Right lung (tissue), 5 donors: ENCODE data around the gene STYXL2. TPM values are rescaled to one million over a fixed set of nuclear protein-coding genes. Genes with fewer than 3 reads are reported as not detected.

Experiments used
- DNase-seq, 2 donors: peaks; one replicate each; pipeline ENCODE4 v3.0.0-alpha.2; 2013
- polyA plus RNA-seq, 5 donors: library from polyadenylated mRNA; unstranded; fragments of 120-200 nt; gene quantifications; one replicate each; pipeline versions ENCODE4 v1.2.1 to v1.2.3, GENCODE V29; 2013; ENCODE audit warnings: inconsistent platforms in 1 of 5, low replicate concordance in 1 of 5; ENCODE audit not compliant: insufficient read length in 5 of 5, insufficient read depth in 1 of 5

Gene STYXL2
- polyA plus RNA-seq, 5 donors, result 0.51 to 4.6 (median 0.80) TPM

DNA sequence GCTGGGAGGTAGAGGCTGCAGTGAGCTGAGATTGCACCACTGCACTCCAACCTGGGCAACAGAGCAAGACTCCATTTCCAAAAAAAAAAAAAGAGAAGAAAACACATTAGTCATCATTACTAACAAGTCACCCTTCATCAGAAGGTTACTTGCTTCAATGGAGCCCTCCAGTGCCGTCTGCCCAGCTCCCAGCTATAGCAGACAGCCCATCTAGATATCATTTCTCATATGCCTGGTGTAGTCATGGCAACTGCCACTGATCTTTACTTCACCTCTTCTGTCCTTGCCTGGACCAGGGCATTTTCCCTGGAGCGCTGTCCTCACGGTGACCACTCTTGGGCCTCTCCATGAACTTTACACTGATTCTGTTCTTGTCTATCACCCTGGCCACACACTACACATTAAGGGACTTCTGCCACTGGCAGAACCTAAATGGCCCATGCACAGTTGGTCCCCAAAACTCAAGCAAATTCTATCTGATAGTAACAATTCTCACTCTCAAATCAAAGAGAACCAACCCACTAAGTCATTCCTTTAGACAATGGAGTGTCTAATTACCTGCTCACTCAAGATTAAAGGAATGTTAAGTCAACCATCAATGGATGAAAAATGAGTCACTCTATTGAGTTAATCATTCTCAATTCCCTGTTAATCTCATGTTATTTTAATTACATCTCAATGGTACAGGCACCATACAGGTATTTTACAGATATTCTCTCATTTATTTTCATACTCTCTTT is 16.6 kb upstream of the STYXL2 start:
- no peak for DNase-seq

- DNase-seq, result no peak
Observed at GRCh38 chr1:167077868-167078210, 16.0 kb upstream of the STYXL2 start.

DNA sequence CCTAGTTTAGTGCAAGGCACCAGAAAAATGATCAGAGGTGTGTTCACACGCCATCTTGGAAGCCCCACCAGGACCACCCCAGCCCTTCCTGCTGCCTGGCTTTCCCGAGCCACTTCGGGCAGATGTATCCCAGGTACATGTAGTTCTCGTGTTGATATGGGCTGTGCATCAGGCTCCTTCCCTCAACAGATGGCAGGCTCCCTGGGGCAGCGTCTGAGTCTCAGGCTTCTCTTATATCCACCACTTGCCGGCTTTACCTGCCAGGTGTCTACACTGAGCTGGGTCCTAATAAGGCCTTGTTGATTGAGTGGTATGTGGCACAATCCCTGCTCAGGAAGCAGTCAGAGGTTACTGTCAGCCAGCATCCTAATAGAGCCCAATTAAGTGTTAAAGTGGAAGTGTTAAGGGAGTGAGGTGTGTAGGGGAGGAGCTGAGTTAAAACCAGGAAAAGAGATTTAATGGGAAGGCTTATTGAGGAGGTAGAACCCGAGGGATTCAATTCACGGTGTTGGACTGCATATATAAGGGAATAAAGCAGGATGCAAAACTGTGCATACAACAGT is 12.2 kb upstream of the STYXL2 start:
- DNase-seq, result no peak

- DNase-seq, result no peak
Observed at GRCh38 chr1:167082511-167083027, 11.3 kb upstream of the STYXL2 start.

DNA sequence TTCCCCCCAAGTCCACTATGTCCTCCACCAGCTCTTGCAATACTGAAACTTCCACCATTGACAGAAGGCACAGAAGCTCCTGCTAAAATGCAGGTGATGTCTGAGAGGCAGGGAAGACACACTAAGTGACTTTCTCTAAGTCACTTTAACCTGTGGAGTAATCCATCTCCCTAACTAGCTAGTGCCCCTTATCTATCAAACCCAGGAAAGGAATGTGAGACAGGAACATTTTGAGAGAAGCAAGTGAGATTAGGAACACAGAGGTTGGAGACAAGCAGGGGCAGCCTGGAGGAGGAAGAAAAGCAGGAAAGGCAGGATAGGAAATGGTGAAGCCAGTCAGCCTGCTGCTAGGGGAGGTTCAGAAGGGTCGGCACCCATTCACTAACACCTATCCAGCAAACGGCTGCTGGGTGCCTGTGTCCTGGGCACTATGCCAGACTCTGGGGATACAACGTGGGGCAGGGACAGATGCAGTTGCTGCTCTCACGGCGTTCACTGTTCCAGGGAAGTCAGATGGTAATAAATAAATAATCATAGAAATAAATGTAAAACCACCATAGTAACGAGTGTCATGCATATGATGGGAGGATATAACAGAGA is 10.7 kb upstream of the STYXL2 start:
- no peak for DNase-seq

DNA sequence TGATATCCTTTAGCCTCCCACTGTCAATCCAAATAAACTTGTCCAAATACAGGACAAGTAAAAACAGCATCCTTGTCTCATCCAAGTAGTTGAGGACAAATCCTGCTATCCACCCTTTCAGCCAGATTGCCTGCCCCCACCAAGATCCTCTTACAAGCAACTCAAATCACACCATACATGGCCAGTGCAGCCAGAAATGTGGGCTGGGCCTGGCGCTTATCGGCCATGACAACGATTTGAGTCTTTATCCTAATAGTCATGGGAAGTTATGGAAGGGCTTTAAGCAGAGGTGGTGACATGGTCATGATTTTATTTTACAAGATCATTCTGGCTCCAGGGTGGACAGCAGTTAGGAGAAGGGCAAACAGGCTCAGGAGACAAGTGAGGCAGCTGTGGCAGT is 10.0 kb upstream of the STYXL2 start:
- no peak for DNase-seq

GRCh38 chr1:167084757-167085156 is 9.1 kb upstream of the STYXL2 start:
- DNase-seq, result no peak

DNA sequence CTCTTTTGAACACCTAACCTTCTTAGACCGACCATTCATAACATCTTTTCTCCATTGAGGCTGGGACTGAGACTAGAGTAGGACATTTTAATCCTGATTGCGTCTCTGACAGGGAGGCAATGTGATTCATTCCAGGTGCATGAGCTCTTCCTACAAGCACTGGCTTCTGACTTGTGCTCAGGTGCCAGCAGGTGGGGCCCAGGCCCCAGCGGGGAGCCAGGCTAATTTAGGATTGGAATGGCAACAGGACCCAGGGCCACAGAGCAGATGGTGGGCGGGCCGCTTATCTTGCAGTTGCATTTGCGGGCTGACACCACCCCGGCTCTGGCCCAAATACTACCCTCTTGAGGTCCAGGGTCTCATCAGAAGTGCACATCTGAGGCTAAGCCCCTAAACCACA is 7.8 kb upstream of the STYXL2 start:
- DNase-seq, result no peak

DNA sequence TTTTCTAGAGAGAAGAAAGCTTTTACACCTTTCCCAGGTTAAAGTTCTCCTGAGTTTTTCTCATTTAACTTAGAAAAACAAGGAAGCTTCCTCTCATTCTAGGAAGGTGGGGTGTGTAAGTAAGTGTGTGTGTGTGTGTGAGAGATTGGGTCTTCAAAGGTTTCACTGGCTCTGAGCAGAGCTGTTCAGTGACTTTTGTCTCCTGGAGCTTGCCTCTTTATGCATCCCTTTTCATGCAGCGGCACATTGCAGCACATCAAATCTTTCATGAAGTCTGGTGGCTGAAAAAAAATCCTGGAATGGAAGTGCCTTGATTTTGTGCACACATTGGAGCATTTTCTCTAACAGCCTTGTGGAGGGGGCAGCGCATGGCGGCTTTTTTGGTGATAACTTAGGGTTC is 7.1 kb upstream of the STYXL2 start:
- no peak for DNase-seq

GRCh38 chr1:167088746-167089417 is 5.0 kb upstream of the STYXL2 start:
- DNase-seq, result no peak

DNA sequence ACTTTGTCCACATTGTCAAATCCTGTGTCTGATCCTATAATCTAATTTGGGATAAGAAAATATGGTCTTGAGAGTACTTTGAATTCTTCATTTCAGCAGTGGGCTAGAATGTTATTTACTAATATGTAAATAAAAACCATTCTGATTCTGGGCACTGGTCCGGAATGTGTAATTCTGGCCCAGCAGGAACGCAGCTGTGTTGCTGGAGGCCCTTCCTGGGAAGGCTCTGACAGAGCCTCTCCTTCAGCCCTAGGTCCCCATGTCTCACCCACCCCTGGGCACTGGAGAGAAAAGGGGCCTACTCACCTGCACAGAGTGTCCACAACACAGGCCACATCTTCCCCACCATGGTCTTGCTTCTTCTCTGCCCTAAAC is 3.9 kb upstream of the STYXL2 start:
- DNase-seq, result no peak

GRCh38 chr1:167090314-167090942 is 3.4 kb upstream of the STYXL2 start, which contains the start of gene GPA33:
Gene GPA33 (minus strand): TSS chr1:167090377. CDS start chr1:167090287, 90 bp downstream.
- DNase-seq, result no peak

DNA sequence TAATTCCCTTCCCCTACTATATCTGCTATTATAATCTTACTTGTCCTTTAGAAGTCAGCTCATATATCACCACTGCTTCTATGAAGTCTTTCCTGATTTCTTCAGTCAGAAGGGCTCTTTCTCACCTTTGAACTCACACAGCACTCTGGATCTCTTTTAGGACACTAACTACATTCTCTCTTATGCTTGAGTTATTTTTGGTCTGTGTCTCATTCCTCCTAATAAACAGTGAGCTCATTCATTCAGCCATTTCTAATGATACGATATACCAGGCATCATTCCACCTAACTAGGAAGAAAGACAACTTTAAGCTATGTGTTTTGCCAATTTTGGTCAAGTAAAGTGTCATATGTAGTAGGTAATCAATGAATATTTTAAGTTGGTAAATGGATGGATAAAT is 1.2 kb upstream of the STYXL2 start:
- no peak for DNase-seq

GRCh38 chr1:167094690-167095089 is 815 bp downstream of the STYXL2 start:
- DNase-seq, result no peak

GRCh38 chr1:167095368-167095767 is 1.5 kb downstream of the STYXL2 start:
- DNase-seq, result no peak

- no peak for DNase-seq
Observed at GRCh38 chr1:167099851-167100250, 6.0 kb downstream of the STYXL2 start.

DNA sequence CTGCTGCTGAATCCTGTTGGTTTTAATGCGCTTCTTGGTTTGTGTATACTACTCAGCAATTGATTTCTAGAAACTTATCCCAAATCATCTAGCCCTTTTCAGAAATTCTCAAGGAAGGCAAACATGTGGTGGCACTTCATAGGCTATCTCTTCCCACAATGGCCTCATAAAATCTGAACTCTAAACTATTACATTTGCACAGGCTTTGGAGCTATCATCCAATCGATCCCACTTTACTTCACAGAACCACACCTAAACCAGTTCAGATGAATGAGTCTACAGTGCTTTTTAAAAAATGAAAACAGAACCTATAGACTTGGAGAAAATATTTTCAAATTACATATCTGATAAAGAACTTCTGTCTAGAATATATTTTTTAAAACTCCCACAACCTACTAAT is 6.9 kb downstream of the STYXL2 start:
- no peak for DNase-seq

GRCh38 chr1:167101754-167102153 is 7.9 kb downstream of the STYXL2 start:
- DNase-seq, result no peak

GRCh38 chr1:167102906-167103573 is 9.2 kb downstream of the STYXL2 start:
- DNase-seq, result no peak

- DNase-seq, result no peak
Observed at GRCh38 chr1:167104256-167104633, 10.4 kb downstream of the STYXL2 start.

DNA sequence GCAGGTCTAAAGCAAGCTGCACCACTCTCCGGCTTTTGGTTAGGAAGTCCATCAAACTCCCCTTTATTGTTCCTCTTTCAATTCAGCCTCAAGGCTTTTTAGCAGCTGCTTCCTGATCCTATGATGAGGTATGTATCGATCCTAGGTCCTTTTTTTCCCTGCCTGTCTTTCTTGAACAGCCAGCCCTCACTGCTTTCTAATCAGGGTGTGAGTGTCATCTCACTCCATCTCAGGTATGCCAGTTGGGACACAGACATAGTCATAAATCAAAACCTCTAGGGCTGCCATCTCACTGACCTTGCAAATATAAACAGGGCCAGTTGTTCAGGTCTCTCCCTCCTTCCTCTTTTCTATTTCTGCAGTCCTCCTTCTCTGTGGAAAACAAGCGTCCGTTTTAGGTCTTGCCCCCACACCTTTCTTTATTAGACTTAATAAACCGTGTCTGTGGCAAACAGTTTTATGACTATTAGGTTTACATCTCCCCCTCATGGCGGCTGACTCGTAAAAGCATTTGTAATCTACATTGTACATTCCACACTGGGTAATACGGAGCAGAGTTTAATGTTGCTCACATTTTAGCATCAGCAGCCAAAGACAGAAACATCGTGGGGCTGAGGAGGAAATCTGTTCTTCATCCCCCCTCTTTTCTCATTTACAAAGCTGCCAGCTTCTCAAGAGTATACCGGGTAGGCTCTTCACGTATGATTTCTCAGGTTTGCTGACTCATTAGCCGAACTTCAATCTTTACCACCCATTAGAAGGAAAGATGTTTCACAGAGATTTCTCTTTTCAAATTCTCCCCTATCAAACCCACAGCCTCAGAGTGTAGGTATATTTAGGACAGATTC is 11.6 kb downstream of the STYXL2 start:
- DNase-seq, result no peak
